ENCODE data around the gene LRP1B.

The LRP1B gene

DNA sequence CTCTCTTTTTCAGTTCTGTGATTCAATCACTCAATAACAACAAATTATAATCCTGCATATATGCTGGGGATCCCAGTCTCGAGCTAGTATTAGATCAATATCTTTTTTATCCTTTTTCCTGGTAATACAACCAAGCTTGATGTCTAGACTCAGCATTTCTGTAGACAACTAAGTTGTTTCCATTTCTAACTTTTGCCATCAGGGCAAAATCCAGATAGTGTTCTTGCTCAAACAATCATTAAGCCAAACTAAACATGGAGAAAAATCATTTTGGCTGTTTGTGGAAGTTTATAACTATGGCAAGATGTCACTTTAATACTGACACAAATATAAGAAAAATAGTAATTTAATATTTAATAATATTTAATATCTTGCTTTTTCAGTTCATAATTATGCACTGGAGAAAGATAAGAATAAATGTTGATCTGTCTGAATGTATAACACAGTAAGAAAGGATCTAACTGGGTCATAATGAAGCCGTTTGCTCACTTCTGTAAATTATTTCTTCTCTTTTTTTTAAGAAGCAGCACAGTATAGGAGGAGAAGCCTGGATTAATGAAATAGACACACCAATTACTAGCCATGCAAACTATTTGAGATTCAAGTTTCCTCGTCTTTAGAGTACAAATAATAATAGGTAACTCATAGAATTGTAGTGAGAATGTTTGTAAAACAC is 979.1 kb downstream of the LRP1B start:
- no peak for DNase-seq (ENCODE audit: extremely low read depth, low read depth)
- TF ChIP-seq, protein P1, sequence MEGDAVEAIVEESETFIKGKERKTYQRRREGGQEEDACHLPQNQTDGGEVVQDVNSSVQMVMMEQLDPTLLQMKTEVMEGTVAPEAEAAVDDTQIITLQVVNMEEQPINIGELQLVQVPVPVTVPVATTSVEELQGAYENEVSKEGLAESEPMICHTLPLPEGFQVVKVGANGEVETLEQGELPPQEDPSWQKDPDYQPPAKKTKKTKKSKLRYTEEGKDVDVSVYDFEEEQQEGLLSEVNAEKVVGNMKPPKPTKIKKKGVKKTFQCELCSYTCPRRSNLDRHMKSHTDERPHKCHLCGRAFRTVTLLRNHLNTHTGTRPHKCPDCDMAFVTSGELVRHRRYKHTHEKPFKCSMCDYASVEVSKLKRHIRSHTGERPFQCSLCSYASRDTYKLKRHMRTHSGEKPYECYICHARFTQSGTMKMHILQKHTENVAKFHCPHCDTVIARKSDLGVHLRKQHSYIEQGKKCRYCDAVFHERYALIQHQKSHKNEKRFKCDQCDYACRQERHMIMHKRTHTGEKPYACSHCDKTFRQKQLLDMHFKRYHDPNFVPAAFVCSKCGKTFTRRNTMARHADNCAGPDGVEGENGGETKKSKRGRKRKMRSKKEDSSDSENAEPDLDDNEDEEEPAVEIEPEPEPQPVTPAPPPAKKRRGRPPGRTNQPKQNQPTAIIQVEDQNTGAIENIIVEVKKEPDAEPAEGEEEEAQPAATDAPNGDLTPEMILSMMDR (IDR thresholded peaks at IDR 0.05; ENCODE audit: low read depth, low read length) = no peak

DNA sequence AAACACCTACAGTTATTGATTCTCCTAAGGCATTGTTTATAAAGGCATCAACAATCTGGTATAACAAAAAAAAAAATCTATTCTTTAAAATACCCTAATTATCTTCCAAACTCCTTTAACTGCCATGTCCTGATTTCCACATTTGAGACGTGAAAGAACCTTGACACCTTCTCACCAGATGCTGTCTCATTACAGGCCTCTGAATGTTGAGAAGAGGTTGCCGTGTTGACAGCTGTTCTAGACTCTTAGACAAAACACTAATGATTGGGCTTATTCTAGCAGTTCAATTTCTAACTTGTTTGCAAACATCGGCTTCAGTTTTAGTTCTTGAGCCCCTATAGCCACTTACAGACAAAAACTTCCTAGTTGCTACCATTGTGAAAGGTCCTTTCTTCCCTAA is 988.8 kb downstream of the LRP1B start:
- TF ChIP-seq, protein P1 (IDR thresholded peaks at IDR 0.05; ENCODE audit: low read depth, low read length) = no peak

DNA sequence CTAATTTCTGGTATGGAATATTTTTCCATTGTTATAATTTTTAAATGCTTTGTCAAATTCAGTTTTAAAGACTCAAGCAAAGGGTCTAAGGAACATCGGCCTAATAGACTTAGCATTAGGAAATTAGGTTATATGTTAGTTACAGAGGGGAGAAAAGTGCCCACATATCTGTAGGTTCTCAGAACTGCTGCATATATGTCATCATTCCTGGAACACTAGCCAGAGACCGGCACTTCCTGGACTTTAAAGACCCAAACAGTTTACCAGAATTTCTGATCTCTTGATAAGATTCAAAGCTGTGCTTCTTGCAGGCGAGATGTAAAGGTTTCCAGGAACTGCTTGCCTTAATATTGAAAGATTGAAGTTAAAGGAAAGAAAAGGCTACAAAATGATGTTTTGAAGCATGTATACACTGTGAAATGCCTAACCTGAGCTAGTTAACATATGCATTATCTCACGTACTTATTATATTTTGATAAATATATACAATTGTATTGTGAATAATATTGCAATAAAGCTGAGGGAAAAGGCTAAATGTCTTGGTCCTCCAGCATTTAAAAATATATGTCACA is 993.6 kb downstream of the LRP1B start:
- no peak for DNase-seq (ENCODE audit: extremely low read depth, low read depth)
- TF ChIP-seq, protein P1 (IDR thresholded peaks at IDR 0.05; ENCODE audit: low read depth, low read length) = no peak

More for the DNA sequence above, 988.8 kb downstream of the LRP1B start:
- no peak for DNase-seq (ENCODE audit: extremely low read depth, low read depth)

DNA sequence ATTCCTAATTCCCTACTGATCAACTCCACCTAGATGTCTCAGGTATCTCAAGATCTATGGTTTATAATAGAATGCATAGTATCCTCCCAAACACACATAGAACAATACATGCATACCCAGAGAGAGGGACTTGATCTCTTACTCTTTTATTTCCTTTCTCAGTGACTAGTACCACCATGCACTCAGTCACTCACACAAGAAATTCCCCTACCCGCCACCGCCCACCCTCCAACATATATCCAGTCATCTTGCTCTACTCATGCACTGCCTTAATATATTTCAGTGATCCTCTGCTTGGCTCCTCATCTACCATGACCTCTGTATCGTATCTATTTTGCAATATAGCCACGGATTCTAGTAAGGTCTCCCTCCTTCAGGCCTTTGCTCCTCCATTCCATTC is 996.9 kb downstream of the LRP1B start:
- TF ChIP-seq, protein P1 (IDR thresholded peaks at IDR 0.05; ENCODE audit: low read depth, low read length) = no peak
- DNase-seq (ENCODE audit: extremely low read depth, low read depth) = no peak

DNA sequence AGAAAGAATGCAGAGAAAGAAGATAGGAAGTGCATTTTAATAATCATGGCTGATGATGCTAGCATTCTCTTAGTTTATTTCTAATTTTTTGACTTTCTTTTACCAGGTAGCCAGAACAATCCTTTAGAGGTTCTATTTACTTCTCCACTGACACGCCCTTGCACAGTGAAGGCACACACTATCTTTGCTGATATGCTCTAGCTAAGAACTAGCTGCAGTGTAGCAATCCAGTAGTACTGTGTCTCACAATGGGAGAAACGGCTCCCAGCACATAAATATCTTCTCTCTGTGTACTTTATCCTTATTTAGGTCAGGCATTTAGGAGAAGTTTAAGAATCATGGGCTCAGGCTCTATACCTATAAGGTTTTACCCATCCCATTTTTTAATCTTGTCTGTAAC is 1005.4 kb downstream of the LRP1B start:
- TF ChIP-seq, protein P1 (IDR thresholded peaks at IDR 0.05; ENCODE audit: low read depth, low read length) = no peak
- no peak for DNase-seq (ENCODE audit: extremely low read depth, low read depth)

DNA sequence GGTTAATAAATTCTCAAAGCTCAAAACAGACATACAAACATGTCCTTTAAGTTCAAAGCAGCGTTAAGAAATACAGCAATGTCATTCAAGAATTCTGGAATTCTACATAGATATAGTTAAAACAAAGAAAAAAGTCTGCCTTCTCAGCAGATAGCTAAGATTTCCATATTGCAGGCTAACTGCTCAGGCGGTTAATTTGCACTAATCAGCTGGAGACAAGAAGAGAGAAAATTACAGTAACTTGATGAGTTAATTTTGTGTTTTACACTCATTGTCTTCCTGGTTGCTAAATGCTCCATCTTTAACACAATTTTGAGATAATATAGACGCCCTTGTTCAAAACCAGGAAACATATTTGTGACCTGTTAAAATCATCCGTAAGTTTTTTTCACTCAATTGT is 1012.0 kb downstream of the LRP1B start:
- TF ChIP-seq, protein P1 (IDR thresholded peaks at IDR 0.05; ENCODE audit: low read depth, low read length) = no peak
- no peak for DNase-seq (ENCODE audit: extremely low read depth, low read depth)

DNA sequence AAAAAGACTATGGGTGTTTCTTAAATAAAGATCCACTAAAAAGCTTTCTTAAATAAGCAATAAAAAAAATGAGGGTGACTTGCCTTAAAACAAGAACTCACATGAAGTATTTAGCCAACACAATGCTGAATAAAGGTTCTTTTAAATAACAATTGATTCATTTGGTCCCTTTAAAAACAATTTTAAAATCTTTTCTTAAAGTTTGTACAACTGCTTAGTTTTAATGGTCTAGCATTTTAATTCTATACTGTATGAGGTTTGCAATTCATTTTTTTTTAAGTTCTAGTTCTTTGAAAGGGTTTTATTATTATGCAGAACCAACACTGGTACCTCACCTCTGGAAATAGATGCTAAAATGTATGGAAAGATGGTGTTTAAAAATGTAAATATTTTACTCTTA is 1017.5 kb downstream of the LRP1B start:
- TF ChIP-seq, protein P1 (IDR thresholded peaks at IDR 0.05; ENCODE audit: low read depth, low read length) = no peak
- DNase-seq (ENCODE audit: extremely low read depth, low read depth) = no peak

Data from AG09319 (cell line).